Body of pancreas (tissue), 4 donors: ENCODE data around the gene GRIK3. TPM values are rescaled to one million over a fixed set of nuclear protein-coding genes. Genes with fewer than 3 reads are reported as not detected.

Experiments
- ATAC-seq: fragments of 150-250 bp; one replicate; pipeline ENCODE4 v1.9.1; 2016
- DNase-seq, 4 donors: peaks; one replicate each; pipeline ENCODE4 v3.0.0-alpha.2; 2019
- H3K27ac ChIP-seq, 4 donors: fragments of 200-600 bp; sonication (generic); 1 replicate in 3 of 4; 2 replicates in 1 of 4; pipeline versions ENCODE4 v1.5.1 to v1.6.1; 2016 to 2019; ENCODE audit warnings: mild to moderate bottlenecking in 1 of 4, mixed read lengths in 1 of 4, moderate library complexity in 1 of 4
- H3K27me3 ChIP-seq, 2 donors: fragments of 200-600 bp; sonication (generic); one replicate each; pipeline ENCODE4 v1.6.0; 2016; ENCODE audit warnings: mild to moderate bottlenecking in 1 of 2
- H3K36me3 ChIP-seq, 2 donors: fragments of 200-600 bp; sonication (generic); replicated peaks in 1 of 2; 2 replicates each; pipeline ENCODE4 v1.5.1; 2016; ENCODE audit warnings: low read depth in 2 of 2; ENCODE audit not compliant: insufficient read depth in 1 of 2
- H3K4me1 ChIP-seq: fragments of 200-600 bp; sonication (generic); one replicate; pipeline ENCODE4 v1.6.0; 2016
- H3K4me3 ChIP-seq, 2 donors: fragments of 200-600 bp; sonication (generic); 1 replicate in 1 of 2; 2 replicates in 1 of 2; pipeline ENCODE4 v1.5.1; 2016 to 2019
- H3K9me3 ChIP-seq, 3 donors: fragments of 200-600 bp; sonication (generic); 1 replicate in 2 of 3; 2 replicates in 1 of 3; pipeline ENCODE4 v1.5.1; 2016
- POLR2A ChIP-seq, 3 donors: fragments of 450-650 bp; IDR thresholded peaks; one replicate each; pipeline ENCODE4 v1.6.1; 2016; ENCODE audit warnings: antibody characterized with exemption in 3 of 3, mild to moderate bottlenecking in 2 of 3
- WGBS, 2 donors: methylation state at CpG; one replicate each; pipeline ENCODE4 v1.1.5; 2017; 5-methylcytosine and 5-hydroxymethylcytosine counted together
- intact Hi-C: fragments of 100-400 bp; cut with DNase I; formaldehyde crosslinking; loops from one replicate; pipeline ENCODE4 v1.15.1; 2023
- total RNA-seq, 2 donors: library from RNA; depleted of rRNA; stranded (reverse); fragments of >200 nt; gene quantifications; one replicate each; pipeline ENCODE4 v1.1.0, GENCODE V29; 2016
- TF ChIP-seq, protein P1 (sequence below), 7 experiments: fragments of 450-650 bp in 4 of 7; fragments of 200-600 bp in 3 of 7; sonication (generic) in 3 of 7; IDR thresholded peaks; one replicate each; pipeline ENCODE4 v1.5.1; 2016 to 2019; ENCODE audit warnings: antibody characterized with exemption in 7 of 7

GRIK3 gene
- total RNA-seq, 2 donors from 2014 or later, result under 0.01 to 0.99 TPM

DNA sequence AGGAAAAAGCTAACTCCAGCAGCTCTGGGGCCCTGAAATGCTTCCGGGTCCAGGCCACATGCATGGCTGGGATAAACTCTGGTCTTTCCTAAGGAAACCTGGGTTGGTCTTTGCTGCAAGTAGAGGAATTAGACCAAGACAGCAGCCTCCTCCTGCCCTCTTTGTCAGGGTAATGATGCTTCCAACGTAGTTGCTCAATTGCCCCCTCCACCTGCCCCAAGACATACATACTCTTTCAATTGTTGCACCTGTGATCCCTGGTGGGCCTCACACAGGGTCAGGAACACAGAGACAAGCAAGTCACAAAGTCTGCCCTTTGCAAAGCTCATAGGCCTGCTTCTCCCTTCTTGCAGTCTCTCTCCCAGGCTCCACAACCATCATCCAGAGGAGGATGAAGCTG lies 41.9 kb upstream of the GRIK3 start:
- ATAC-seq (no peak), DNase-seq (no peak)
- intact Hi-C loops, result no loop called here
- no peak overlapping the region for H3K27ac ChIP-seq
- no peak for TF ChIP-seq POLR2A (IDR thresholded peaks at IDR 0.05)
- TF ChIP-seq, protein P1, sequence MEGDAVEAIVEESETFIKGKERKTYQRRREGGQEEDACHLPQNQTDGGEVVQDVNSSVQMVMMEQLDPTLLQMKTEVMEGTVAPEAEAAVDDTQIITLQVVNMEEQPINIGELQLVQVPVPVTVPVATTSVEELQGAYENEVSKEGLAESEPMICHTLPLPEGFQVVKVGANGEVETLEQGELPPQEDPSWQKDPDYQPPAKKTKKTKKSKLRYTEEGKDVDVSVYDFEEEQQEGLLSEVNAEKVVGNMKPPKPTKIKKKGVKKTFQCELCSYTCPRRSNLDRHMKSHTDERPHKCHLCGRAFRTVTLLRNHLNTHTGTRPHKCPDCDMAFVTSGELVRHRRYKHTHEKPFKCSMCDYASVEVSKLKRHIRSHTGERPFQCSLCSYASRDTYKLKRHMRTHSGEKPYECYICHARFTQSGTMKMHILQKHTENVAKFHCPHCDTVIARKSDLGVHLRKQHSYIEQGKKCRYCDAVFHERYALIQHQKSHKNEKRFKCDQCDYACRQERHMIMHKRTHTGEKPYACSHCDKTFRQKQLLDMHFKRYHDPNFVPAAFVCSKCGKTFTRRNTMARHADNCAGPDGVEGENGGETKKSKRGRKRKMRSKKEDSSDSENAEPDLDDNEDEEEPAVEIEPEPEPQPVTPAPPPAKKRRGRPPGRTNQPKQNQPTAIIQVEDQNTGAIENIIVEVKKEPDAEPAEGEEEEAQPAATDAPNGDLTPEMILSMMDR (IDR thresholded peaks at IDR 0.05), result no peak
- 55 to 60% methylated on average over 2 of the region's 2 CpGs for WGBS, 2 donors
- no peaks in the 10 kb centered on the region for H3K9me3 ChIP-seq
- no peaks in the 10 kb centered on the region for H3K36me3 ChIP-seq
- no peak overlapping the region for H3K4me3 ChIP-seq
- H3K4me1 ChIP-seq, result no peaks in the 10 kb centered on the region
- no peaks in the 10 kb centered on the region for H3K27me3 ChIP-seq

GRCh38 chr1:37073854-37074379 lies 39.6 kb upstream of the GRIK3 start:
- H3K4me1 ChIP-seq, result no peaks in the 10 kb centered on the region
- H3K27ac ChIP-seq, result no peak overlapping the region
- H3K9me3 ChIP-seq, result no peaks in the 10 kb centered on the region
- no peaks in the 10 kb centered on the region for H3K36me3 ChIP-seq
- WGBS, 2 donors, result 58 to 71% methylated on average over 9 of the region's 9 CpGs
- H3K27me3 ChIP-seq, result no peaks in the 10 kb centered on the region
- intact Hi-C loops, result no loop called here
- H3K4me3 ChIP-seq, result no peak overlapping the region
- ATAC-seq (no peak), DNase-seq (no peak)
- TF ChIP-seq, protein P1 (IDR thresholded peaks at IDR 0.05), result no peak

GRCh38 chr1:37073152-37073853 lies 39.0 kb upstream of the GRIK3 start:
- DNase-seq (no peak), ATAC-seq (no peak)
- 47 to 53% methylated on average over 9 of the region's 9 CpGs for WGBS, 2 donors
- no peaks in the 10 kb centered on the region for H3K9me3 ChIP-seq
- no peak overlapping the region for H3K27ac ChIP-seq
- intact Hi-C loops, result no loop called here
- H3K4me3 ChIP-seq, result no peak overlapping the region
- H3K36me3 ChIP-seq, result no peaks in the 10 kb centered on the region
- TF ChIP-seq, protein P1 (IDR thresholded peaks at IDR 0.05), result no peak
- TF ChIP-seq POLR2A (IDR thresholded peaks at IDR 0.05), result no peak
- H3K27me3 ChIP-seq, result no peaks in the 10 kb centered on the region
- no peaks in the 10 kb centered on the region for H3K4me1 ChIP-seq

DNA sequence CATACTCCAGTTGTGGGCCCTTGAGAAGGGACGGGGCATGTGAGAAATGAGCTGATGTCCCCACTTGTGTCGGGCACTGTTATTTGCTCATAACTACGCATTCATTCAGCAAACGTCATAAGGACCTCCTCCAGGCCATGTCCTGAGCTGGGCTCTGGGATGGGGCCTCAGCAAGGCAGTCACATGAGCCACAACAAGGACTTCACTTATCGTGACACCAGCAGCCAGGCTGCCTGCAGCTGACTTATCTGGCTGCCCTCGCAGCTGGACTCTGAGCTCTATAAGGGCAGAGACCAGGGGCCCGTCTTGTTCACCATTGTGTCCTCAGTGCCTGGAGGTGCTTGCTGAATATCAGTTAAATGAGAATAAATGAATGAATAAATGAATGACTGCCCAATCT lies 37.5 kb upstream of the GRIK3 start:
- DNase-seq, result no peak
- Histone ChIP-seq H3K27ac (no peak overlapping the region), H3K36me3 (no peaks in the 10 kb centered on the region), H3K4me3 (no peak overlapping the region), H3K27me3 (no peaks in the 10 kb centered on the region), H3K4me1 (no peaks in the 10 kb centered on the region), H3K9me3 (no peaks in the 10 kb centered on the region)
- intact Hi-C loops, result no loop called here
- no peak for ATAC-seq
- TF ChIP-seq, protein P1 (IDR thresholded peaks at IDR 0.05), result no peak
- no peak for TF ChIP-seq POLR2A (IDR thresholded peaks at IDR 0.05)
- WGBS, 2 donors, result 51 to 56% methylated on average over 4 to 7 of the region's 7 CpGs

GRCh38 chr1:37070126-37070525 lies 35.8 kb upstream of the GRIK3 start:
- no peaks in the 10 kb centered on the region for H3K4me1 ChIP-seq
- H3K27ac ChIP-seq, result no peak overlapping the region
- H3K36me3 ChIP-seq, result no peaks in the 10 kb centered on the region
- H3K9me3 ChIP-seq, result no peaks in the 10 kb centered on the region
- peaks cover 0 to 3% of the 10 kb centered on the region in 2 donors for H3K27me3 ChIP-seq
- DNase-seq, result no peak
- WGBS, 2 donors, result 53 to 70% methylated on average over 5 of the region's 5 CpGs
- no peak for TF ChIP-seq POLR2A (IDR thresholded peaks at IDR 0.05)
- TF ChIP-seq, protein P1 (IDR thresholded peaks at IDR 0.05), result no peak
- intact Hi-C loops, result no loop called here
- no peak for ATAC-seq
- H3K4me3 ChIP-seq, result no peak overlapping the region
